C4-2B (cell line): ENCODE results near the gene PCDHB4.
"Not testable (repeated sequence)": the region's sequence is repeated elsewhere in the genome, so short reads cannot be mapped to it uniquely, and the experiment has no call there.

Experiments used
- CTCF ChIP-seq: fragments of 450-650 bp; conservative IDR thresholded peaks from 2 replicates; pipeline ENCODE4 v1.5.1; 2017; ENCODE audit warnings: mild to moderate bottlenecking
- ZFX ChIP-seq: fragments of 450-650 bp; IDR thresholded peaks from 2 replicates; pipeline ENCODE4 v1.6.1; 2017

GRCh38 chr5:141102471-141102870, 19.1 kb upstream of the PCDHB4 start:
- not testable (repeated sequence) for TF ChIP-seq CTCF, ZFX
